ENCODE results near the gene RFC4.

- TF ChIP-seq CTCF (IDR thresholded peaks at IDR 0.05; ENCODE audit: insufficient read depth, low read depth, low read length) (no peak), EZH2 (IDR thresholded peaks at IDR 0.05; ENCODE audit: insufficient read depth, low read length) (no peak)
Observed at GRCh38 chr3:186800285-186800684, 6.0 kb downstream of the RFC4 start.

Measured in astrocyte (in vitro differentiated cells and primary cell).